CD4-positive, alpha-beta T cell treated with Interleukin-4 for 4 hours (primary cell): Measurements from ENCODE around the gene SNRNP48.

Experiments used
- DNase-seq: peaks from one replicate; pipeline ENCODE4 v3.0.0-alpha.2; 2020

Gene SNRNP48

GRCh38 chr6:7647504-7647903, 57.5 kb downstream of the SNRNP48 start:
- DNase-seq, result no peak

- no peak for DNase-seq
These were observed 59.2 kb downstream of the SNRNP48 start for GRCh38 chr6:7649037-7649810.

GRCh38 chr6:7650878-7651277, 60.9 kb downstream of the SNRNP48 start:
- DNase-seq, result no peak

- DNase-seq, result no peak
These were observed 63.0 kb downstream of the SNRNP48 start for GRCh38 chr6:7652957-7653356.

- DNase-seq, result no peak
These were observed 66.4 kb downstream of the SNRNP48 start for GRCh38 chr6:7656355-7656754.

- DNase-seq, result no peak
These were observed 68.5 kb downstream of the SNRNP48 start for GRCh38 chr6:7658543-7658942.

- no peak for DNase-seq
These were observed 71.4 kb downstream of the SNRNP48 start for GRCh38 chr6:7661364-7661763.
